HG03469 (cell line): ENCODE results near the gene PAQR8.

Experiments
- ATAC-seq: cut with Tn5 transposase; IDR thresholded peaks from one replicate; pipeline ENCODE4 v1.9.1; 2021; ENCODE audit warnings: mild to moderate bottlenecking, moderate library complexity, moderate number of reproducible peaks; ENCODE audit not compliant: unreplicated experiment

PAQR8 gene

GRCh38 chr6:52457096-52457495, 95.1 kb downstream of the PAQR8 start:
- ATAC-seq, result no peak
